ENCODE measurements around the gene IL17RE.
"Not testable (repeated sequence)": the region's sequence is repeated elsewhere in the genome, so short reads cannot be mapped to it uniquely, and the experiment has no call there.

The IL17RE gene, protein sequence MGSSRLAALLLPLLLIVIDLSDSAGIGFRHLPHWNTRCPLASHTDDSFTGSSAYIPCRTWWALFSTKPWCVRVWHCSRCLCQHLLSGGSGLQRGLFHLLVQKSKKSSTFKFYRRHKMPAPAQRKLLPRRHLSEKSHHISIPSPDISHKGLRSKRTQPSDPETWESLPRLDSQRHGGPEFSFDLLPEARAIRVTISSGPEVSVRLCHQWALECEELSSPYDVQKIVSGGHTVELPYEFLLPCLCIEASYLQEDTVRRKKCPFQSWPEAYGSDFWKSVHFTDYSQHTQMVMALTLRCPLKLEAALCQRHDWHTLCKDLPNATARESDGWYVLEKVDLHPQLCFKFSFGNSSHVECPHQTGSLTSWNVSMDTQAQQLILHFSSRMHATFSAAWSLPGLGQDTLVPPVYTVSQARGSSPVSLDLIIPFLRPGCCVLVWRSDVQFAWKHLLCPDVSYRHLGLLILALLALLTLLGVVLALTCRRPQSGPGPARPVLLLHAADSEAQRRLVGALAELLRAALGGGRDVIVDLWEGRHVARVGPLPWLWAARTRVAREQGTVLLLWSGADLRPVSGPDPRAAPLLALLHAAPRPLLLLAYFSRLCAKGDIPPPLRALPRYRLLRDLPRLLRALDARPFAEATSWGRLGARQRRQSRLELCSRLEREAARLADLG

DNA sequence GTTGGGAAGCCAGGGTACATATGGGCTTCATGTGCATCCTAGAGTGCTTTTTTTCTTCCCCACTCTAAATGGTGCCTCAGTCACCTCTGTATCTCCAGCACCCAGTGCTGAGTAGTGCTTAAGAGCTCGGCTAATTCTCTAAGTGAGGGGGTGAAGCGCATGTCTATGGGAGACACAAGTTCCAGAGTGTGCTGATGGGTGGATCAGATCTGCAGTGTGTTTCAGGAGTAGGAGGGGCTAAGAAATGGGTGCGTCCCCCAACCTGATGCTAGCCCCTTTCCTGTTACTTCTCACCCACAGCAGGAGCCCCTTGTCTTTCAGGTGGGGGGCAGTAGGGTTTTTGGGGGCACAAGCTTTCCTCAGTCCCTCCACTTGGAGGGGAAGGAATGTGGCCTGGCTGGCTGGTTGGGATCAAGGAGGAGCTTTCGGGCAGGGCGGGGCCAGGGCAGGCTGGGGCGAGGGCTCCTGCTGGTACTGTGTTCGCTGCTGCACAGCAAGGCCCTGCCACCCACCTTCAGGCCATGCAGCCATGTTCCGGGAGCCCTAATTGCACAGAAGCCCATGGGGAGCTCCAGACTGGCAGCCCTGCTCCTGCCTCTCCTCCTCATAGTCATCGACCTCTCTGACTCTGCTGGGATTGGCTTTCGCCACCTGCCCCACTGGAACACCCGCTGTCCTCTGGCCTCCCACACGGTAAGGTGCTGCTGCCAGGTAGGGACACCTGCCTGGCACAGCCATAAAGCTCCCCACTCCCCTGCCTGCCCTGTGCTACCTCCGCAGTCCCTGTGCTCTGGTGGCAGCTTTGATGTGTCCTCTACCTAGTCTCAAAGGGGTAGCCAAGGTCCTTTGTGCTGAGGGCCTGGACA lies at the start of gene IL17RE:
TSS of gene IL17RE (plus strand) at position 477 of the 866 bp plus-strand sequence. CDS start at position 562, 85 bp downstream.
- no peak for DNase-seq

GRCh38 chr3:9854291-9854940 lies 48.2 kb upstream of the IL17RE start:
- not testable (repeated sequence) for DNase-seq

- no peak for DNase-seq
Observed at GRCh38 chr3:9855594-9855993, 47.1 kb upstream of the IL17RE start.

- DNase-seq, result no peak
Observed at GRCh38 chr3:9859530-9860025, 43.1 kb upstream of the IL17RE start.

DNA sequence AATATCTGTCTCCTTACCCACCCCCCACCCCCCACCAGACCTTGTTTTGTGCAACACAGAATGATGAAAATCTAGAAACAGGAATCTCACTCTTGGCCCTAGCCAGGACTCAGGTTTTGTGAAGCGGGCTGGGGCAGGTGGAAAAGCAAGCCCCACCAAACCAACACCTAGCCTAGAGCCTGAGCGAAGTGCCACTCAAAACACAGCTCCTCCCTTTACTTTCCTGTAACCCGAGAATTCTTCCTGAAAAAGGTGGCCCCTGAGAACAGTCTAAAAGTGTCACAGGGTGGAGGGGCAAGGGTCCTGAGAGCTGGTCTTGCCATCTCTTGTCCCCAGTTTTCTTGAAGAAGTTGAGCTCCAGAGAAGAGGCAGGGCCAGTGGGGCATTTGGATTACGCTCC lies 41.4 kb upstream of the IL17RE start:
- DNase-seq, result no peak

DNA sequence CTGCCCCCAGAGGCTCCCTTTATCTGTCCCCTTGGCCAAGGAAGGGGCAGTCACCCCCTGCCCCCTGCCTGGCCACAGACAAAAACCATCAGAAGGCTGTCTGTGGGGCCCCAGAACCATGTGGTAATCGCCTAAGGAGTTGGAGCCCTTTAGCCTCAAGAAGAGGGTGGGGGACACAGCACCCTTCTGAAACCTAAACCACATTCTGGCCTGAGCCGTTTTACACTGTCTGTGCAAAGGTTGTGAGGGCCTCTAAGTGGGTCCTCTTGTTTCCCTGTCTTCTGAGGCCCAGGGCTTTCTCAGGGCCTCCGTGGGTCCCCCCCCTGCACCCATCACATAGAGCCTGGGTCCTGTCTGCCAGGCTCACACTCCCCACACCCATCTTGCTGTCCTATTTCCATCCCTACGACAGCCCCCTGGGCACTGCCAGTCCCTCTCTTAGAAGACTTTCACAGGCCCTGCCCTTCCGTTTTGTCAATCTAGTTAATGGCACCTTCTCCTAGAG lies 41.0 kb upstream of the IL17RE start:
- DNase-seq, result no peak

DNA sequence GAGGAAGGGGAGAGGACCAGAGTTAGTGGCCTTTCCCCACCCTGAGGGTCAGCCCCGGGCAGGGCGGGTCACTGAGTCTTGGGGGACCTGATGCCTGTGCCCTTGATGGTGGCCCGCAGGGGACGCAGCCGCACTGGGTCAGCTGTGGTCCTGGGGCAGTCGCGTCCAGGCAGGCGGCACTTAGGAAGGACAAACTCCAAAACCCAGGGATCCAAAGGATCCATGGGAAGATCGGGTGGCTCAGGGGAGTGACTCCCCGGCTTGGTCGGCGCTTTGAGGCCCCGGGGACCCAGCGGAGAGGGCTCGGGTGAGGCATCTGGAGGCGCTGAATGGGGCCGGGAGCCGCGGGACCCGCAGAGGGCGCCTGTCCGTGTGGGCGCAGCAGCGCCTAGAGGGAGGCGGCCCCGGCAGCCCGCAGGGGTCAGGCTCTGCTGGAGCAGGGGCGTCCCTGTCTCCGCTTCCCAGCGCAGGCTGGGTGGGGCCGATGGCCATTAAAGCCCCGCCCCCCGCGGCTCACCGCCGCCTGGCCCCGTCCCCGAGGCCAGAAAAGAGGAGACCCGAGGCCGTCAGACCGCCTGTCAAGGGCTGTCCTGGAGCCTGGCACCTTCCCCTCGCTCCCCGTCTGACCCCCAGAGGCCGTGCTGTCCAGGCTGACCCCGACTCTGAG lies 40.1 kb upstream of the IL17RE start:
- DNase-seq, result no peak

DNA sequence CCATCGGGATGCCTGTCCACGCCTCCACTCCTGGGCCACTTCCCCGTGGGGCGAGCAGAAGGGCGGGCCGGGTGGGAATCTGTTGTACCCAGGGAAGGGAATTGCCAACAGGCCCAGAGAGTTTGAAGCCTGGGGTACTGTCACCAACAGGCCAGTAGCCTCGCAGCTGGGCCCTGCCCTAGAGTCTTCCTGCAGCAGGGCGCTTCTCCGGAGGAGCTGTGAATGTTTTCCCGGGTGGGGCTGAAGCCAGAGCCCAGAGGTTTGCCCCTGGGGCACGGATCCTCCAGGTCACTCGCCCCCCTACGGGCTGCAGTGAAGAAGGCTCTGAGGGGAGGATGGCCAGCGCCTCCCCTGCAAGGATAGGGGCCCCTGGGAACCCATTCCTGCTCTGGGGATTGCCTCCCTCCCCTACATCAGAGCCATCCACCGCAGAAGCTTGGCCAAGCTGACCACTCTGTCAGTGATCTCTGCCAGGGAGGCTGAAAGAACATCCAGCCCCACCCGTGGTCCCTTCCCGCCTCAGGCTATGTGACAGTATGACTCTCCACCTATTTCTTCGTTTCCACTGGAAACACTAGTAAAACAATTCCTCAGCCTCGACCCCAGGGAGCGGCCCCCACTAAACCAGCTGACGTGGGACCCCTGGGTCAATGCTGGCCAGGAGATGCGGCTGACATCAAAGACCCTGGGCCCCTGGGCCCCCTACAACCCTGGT lies 39.4 kb upstream of the IL17RE start:
- DNase-seq, result no peak

DNA sequence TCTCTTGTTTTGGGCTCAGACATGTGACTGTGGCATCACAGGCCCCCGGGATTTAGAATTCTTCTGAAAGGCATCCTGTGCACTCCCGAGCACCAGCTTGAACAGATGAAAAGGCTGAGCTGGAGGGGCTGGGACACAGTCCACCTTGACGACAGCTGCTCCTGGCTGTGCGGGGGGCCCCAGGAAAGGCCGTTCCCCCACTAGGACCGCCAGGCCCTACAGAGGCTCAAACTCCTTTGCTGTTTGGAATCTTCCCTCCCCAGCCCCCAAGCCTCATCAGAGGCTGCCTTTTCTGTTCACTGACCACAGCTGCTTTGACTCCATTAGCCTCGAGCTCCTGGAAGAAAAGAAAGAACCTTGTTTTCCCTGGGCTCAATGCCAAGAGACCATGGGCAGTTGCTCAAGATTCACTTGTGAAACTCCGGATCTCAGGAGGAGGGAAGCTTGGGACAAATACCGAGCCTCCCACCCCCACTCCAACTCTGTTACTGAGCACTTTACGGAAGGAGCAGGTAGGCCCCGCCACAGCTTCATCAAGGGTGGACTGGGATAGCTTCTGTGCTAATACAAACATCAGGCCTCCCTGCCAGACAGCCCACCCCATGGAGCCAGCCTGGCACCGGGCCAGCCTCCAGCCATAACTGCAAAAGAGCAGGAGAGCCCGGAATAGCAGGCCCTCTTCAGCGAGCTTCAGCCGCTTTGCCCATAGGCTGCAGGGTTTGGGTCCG lies 38.3 kb upstream of the IL17RE start:
- no peak for DNase-seq

DNA sequence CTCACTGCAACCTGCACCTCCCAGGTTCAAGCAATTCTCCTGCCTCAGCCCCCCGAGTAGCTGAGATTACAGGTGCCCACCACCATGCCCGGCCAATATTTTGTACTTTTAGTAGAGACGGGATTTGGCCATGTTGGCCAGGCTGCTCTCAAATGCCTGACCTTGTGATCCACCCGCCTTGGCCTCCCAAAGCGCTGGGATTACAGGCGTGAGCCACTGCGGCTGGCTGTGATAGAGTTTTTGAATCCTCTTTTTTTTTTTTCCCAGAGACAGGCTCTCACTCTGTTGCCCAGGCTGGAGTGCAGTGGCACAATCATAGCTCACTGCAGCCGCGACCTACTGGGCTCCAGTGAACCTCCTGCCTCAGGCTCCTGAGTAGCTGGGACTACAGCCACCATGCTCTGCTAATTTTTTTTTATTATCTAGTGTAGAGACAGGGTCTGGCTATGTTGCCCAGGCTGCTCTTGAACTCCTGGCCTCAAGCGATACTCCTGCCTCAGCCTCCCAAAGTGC lies 37.5 kb upstream of the IL17RE start:
- not testable (repeated sequence) for DNase-seq

DNA sequence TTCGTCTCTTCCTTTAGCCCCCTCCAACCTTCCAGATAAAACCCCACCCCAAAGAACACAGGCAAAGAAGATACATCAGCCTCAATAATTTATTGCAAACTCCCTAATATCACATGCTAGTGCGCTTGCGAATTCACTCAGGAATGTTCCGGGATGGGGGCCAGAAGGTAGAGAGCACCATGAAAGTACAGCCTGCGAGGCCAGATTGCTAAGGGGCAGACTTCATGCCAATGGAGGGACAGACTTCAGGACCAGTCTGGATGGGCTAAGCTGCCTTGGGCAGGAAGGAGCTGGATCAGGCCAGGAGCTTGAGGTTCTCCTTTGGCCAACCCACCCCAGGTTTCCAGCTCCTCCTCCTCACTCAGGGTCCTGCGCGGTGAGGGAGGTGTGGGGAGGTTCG lies 36.0 kb upstream of the IL17RE start:
- no peak for DNase-seq

- no peak for DNase-seq
Observed at GRCh38 chr3:9867106-9867505, 35.5 kb upstream of the IL17RE start.

DNA sequence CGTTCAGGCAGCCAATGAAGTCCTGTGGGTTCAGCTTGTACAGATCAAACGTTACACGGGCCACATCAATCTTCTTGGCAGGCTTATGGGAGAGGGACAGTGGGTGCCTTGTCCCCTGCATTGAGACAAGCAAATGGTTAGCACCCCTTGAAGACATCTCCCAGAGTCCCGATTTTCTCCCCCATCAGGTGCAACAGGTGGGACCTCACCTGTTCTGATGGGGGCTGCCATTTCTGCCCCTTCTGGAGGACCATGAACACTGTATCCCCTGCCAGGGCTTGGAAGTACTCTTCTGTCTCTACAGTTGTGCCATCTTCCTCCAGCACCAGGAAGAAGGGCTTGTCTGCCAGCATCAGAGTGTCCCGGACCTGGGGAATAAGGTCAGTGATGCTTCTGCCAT lies 32.7 kb upstream of the IL17RE start:
- DNase-seq, result no peak

DNA sequence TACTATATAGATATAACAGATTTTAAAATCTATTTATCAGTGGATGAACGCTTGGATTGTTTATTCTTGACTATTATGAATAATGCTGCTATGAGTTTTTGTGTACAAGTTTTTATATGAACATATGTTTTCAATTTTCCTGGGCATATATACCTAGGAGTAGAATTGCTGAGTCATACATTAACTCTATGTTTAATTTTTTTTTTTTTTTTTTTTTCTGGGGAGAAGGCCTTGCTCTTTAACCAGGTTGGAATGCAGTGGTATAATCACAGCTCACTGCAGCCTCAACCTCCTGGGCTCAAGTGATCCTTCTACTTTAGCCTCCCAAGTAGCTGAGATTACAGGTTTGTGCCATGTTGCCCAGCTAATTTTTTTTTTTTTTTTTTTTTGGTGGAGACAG lies 31.7 kb upstream of the IL17RE start:
- DNase-seq, result no peak

DNA sequence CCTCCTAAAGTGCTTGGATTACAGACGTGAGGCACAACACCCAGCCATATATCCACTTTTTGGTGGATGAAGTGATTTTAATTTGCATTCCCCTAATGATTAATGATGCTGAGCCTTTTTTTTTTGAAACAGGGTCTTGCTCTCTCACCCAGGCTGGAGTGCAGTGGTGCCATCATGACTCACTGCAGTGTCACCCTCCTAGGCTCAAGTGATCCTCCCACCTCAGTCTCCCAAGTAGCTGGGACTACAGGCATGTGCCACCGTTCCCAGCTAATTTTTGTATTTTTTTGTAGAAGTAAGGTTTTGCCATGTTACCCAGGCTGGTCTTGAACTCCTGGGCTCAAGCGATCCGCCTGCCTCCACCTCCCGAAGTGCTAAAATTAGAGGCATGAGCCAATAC lies 30.6 kb upstream of the IL17RE start:
- DNase-seq, result not testable (repeated sequence)

DNA sequence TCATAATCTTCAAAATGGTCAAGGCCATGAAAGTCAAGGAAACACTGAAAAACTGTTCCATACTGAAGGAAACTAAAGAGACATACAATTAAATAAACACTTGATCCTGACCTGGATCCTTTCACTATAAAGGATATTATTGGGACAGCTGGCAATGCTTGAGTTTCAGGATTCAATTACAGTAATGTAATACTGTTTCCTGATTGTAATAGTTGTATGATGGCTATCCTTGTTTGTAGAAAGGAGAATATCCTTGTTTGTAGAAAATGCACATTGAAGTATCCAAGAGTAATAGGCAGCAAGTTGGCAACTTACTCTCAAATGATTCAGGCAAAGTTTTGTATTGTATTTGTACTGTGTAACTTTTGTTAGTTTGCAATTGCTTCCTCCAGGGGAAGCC lies 27.2 kb upstream of the IL17RE start:
- no peak for DNase-seq

- not testable (repeated sequence) for DNase-seq
Observed at GRCh38 chr3:9876255-9876654, 26.4 kb upstream of the IL17RE start.

DNA sequence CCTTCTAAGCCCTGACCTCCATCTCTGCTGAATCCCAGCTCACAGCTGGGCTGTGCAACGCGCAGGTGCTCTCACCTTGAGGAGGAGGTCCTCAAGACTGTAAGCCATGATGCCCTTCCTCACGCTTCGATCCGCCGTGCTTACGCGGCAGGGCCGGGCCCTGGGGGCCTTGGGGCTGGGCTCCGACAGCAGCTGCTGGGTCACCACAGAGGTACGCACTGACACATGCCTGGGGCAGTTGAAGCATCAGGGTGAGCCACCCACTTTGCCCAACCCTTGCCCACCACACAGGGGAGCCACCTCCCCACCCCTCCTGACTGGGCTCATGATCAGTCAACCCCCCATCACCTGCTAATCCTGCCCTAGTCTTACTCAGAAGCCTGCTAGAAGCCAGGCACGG lies 25.7 kb upstream of the IL17RE start:
- DNase-seq, result no peak

DNA sequence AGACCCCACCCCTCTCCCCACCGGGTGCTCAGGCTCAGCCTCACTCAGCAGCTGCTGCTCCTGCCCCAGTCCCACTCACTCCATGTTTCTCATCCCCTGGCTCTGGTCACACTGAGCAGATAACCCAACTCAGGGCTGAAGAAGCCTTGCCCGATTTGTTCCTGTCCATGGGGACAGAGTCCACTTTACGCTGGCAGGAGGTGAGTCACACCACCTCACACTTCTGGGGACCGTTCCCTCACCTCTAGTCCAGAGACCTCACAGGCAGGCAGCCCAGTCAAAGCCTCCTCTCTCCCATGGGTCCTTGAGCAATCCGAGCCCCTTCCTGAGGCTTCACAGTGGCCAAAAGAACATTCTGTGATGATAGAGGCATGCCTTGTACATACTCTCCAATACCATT lies 23.9 kb upstream of the IL17RE start:
- DNase-seq, result no peak

GRCh38 chr3:9879830-9880549 lies 22.7 kb upstream of the IL17RE start, which contains the start of gene CIDEC:
TSS of gene CIDEC (minus strand) at chr3:9880253. CDS start at chr3:9878486, 1,767 bp downstream.
- no peak for DNase-seq
